Activated CD8-positive, alpha-beta T cell treated with anti-CD3 and anti-CD28 coated beads for 36 hours (primary cell): Measurements from ENCODE around the gene SCGB2B2. TPM values are rescaled to one million over a fixed set of nuclear protein-coding genes. Genes with fewer than 3 reads are reported as not detected.
A peak's percentile ranks its signal among the peaks of the same experiment; 100 is the strongest.
"Not testable (repeated sequence)": the region's sequence is repeated elsewhere in the genome, so short reads cannot be mapped to it uniquely, and the experiment has no call there.

ENCODE experiments used
- ATAC-seq: fragments of 200-7000 bp; cut with Tn5 transposase; one replicate; pipeline ENCODE4 v1.10.0; 2021; ENCODE audit warnings: mild to moderate bottlenecking, moderate library complexity
- CTCF ChIA-PET: fragments of 350-600 bp; sonication (Branson Sonifier 250); formaldehyde crosslinking; loops from one replicate; lab custom pipeline; 2021; ENCODE audit warnings: antibody characterized with exemption; lab: Charles Lee
- POLR2A ChIA-PET: fragments of 350-600 bp; sonication (Branson Sonifier 250); formaldehyde crosslinking; loops from one replicate; lab custom pipeline; 2021; ENCODE audit warnings: antibody characterized with exemption; lab: Charles Lee
- DNase-seq: peaks from one replicate; pipeline ENCODE4 v3.0.0-alpha.2; 2020
- H3K27ac Mint-ChIP-seq: one replicate; pipeline ENCODE4 v1.8.0; 2021; ENCODE audit warnings: mild to moderate bottlenecking, mixed read lengths
- H3K27me3 Mint-ChIP-seq: one replicate; pipeline ENCODE4 v1.8.0; 2021; ENCODE audit warnings: mixed read lengths
- H3K36me3 Mint-ChIP-seq: one replicate; pipeline ENCODE4 v1.8.0; 2021; ENCODE audit warnings: low read depth, mixed read lengths
- H3K4me1 Mint-ChIP-seq: one replicate; pipeline ENCODE4 v1.8.0; 2021; ENCODE audit warnings: low read depth, mixed read lengths
- H3K4me3 Mint-ChIP-seq: one replicate; pipeline ENCODE4 v1.8.0; 2021; ENCODE audit warnings: mild to moderate bottlenecking, moderate library complexity, mixed read lengths
- H3K9me3 Mint-ChIP-seq: one replicate; pipeline ENCODE4 v1.8.0; 2021; ENCODE audit warnings: mixed read lengths
- intact Hi-C: fragments of 100-400 bp; cut with micrococcal nuclease; formaldehyde crosslinking; loops from one replicate; pipeline ENCODE4 v1.10.0; 2022
- total RNA-seq, 2 experiments: library from RNA; stranded (reverse); gene quantifications; one replicate each; pipeline ENCODE4 v1.2.3, GENCODE V29; 2021
- TF ChIP-seq, protein P1 (sequence below): fragments of 200-600 bp; IDR thresholded peaks from one replicate; pipeline ENCODE4 v1.8.0; 2022; ENCODE audit warnings: antibody characterized with exemption, mild to moderate bottlenecking

Gene SCGB2B2
- total RNA-seq, 2 experiments from 2014 or later = 0.25 to 0.47 TPM

DNA sequence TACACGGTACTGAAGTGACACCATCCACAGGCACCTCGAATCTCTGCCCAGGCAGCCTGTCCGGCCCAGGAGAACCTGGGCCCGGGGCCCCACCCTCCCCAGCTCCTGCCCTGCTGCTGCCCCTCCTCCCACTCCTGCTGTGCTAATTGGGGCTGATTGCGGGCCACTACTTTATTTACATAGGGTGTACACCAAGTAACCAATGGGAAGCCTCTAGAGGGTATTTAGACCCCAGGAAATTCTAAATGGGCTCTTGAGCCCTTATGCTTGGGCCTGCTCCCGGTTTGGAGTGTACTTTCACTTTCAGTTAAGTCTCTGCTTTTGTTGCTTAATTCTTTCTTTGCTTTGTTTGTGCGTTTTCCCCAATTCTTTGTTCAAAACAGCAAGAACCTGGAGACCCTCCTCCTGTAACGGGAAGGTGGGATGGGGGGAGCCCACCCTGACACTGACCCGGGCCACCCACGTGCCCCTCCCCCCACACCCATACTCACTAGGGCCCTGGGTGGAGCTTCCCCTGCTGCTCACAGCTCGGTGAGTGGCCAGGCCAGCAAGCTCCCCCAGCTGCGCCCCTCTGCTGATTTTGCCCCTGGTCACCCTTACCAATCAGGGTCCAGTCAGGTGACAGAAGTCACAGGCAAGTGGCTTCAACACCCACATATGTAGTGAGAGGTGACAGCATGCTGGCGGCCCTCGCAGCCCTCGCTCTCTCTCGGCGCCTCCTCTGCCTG, 9.4 kb downstream of the SCGB2B2 start:
- TF ChIP-seq, protein P1, sequence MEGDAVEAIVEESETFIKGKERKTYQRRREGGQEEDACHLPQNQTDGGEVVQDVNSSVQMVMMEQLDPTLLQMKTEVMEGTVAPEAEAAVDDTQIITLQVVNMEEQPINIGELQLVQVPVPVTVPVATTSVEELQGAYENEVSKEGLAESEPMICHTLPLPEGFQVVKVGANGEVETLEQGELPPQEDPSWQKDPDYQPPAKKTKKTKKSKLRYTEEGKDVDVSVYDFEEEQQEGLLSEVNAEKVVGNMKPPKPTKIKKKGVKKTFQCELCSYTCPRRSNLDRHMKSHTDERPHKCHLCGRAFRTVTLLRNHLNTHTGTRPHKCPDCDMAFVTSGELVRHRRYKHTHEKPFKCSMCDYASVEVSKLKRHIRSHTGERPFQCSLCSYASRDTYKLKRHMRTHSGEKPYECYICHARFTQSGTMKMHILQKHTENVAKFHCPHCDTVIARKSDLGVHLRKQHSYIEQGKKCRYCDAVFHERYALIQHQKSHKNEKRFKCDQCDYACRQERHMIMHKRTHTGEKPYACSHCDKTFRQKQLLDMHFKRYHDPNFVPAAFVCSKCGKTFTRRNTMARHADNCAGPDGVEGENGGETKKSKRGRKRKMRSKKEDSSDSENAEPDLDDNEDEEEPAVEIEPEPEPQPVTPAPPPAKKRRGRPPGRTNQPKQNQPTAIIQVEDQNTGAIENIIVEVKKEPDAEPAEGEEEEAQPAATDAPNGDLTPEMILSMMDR = no peak
- no peak for DNase-seq
- Mint-ChIP-seq H3K4me3 (peak overlapping the region; percentile 43), H3K36me3 (no peaks in the 10 kb centered on the region), H3K4me1 (peaks cover 21% of the 10 kb centered on the region), H3K9me3 (no peaks in the 10 kb centered on the region), H3K27ac (peak overlapping the region; percentile 55), H3K27me3 (no peaks in the 10 kb centered on the region)
- POLR2A ChIA-PET = interaction anchor here (0.7 to 3.7 kb wide), 2 partner anchors 10 kb away, joined by 3 to 11 read pairs; partner anchors contain the start of genes SCGB2B2 and ZNF302
- no peak for ATAC-seq
- intact Hi-C loops = no loop called here
- CTCF ChIA-PET = interaction anchor here (1.0 kb wide), 1 partner anchor 28 kb away, joined by 5 read pairs; no protein-coding TSS in a partner anchor

DNA sequence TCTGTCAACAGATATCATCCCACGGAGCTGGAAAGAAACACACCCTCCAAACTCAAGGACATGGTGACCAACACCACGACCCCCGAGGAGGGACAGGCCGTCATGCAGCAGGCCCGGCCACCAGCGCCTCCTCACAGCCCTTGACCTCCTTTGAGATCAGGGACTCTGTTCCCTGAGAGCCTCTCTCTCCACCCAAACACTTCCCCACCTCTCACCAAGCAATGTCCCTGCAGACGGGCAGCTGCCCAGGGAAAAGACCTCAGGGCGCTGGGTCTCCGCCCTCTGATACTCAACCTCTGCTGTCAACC, 10.0 kb downstream of the SCGB2B2 start:
- no peak for DNase-seq
- Mint-ChIP-seq H3K27me3 (no peaks in the 10 kb centered on the region), H3K4me1 (peaks cover 21% of the 10 kb centered on the region), H3K36me3 (no peaks in the 10 kb centered on the region), H3K4me3 (no peak overlapping the region), H3K27ac (peak overlapping the region; percentile 76), H3K9me3 (no peaks in the 10 kb centered on the region)
- CTCF ChIA-PET = interaction anchor here (1.0 kb wide), 1 partner anchor 27 kb away, joined by 5 read pairs; no protein-coding TSS in a partner anchor
- TF ChIP-seq, protein P1 = no peak
- intact Hi-C loops = no loop called here
- ATAC-seq = no peak
- POLR2A ChIA-PET = interaction anchor here (3.7 kb wide), 1 partner anchor 11 kb away, joined by 11 read pairs; the partner anchor contains the start of genes SCGB2B2 and ZNF302

DNA sequence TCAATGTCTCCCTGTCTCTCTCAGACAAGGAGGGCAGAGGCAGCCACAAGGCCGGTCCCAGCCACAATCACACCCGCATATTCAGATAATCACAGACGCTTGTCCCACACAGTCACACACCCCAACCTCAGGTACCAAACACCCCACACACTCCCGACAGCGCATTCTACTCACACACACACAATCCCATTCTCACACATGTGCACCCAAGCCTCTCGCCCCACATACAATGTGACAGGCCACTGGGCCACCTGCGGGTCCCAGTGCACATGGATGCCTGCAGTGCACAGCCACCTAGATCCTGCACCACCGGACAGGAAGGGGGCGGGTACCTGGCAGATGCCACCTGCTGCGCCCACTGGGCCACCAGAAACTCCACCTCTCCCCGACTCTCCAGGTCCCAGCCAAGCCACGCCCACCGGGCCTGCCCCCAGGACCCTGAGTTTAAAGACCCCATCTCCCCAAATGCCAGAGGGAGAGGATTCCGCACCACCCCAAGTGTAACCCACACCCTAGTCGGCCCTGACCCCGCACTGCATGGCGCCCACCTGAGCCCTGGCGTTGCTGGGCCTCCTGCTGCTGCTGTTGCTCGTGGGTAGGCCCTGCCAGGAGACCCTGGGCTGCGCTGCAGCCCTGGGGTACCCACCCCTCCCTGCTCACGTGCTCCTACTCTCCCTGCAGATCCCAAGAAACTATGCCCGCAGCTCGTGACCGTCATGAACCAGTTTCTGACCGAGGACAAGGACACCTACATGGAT, 10.6 kb downstream of the SCGB2B2 start:
- CTCF ChIA-PET = interaction anchor here (1.0 kb wide), 1 partner anchor 27 kb away, joined by 5 read pairs; no protein-coding TSS in a partner anchor
- H3K4me3 Mint-ChIP-seq = no peak overlapping the region

DNA sequence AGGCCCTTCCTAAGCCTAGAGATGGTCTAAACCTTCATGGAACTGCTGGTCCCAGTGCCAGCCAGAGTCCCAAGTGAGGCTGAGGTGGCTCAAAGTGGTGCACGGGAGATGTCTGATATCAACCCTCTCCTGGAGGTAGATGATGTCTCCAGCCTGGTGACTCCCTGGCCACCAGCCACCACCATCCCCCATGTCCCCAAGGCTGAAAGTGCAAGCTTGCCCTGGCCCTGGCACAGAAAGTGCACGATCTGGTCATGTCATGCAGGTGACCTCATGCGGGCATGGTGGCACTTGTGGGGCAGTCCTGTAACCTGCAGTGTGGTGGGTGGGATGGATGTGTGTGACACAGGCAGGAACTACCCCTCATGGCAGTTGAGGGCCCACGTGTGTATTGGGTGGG, 11.7 kb downstream of the SCGB2B2 start:
- H3K27ac Mint-ChIP-seq, H3K9me3 Mint-ChIP-seq, CTCF ChIA-PET, ATAC-seq, H3K36me3 Mint-ChIP-seq, H3K4me3 Mint-ChIP-seq, intact Hi-C loops, DNase-seq, H3K27me3 Mint-ChIP-seq: not testable (repeated sequence)
- POLR2A ChIA-PET = interaction anchor here (3.7 kb wide), 1 partner anchor 12 kb away, joined by 11 read pairs; the partner anchor contains the start of genes SCGB2B2 and ZNF302
- H3K4me1 Mint-ChIP-seq = peaks cover 21% of the 10 kb centered on the region

More for the DNA sequence above, 10.6 kb downstream of the SCGB2B2 start:
- POLR2A ChIA-PET = interaction anchor here (3.7 kb wide), 1 partner anchor 11 kb away, joined by 11 read pairs; the partner anchor contains the start of genes SCGB2B2 and ZNF302
- ATAC-seq (no peak), DNase-seq (no peak)
- intact Hi-C loops = no loop called here
- Mint-ChIP-seq H3K27me3 (no peaks in the 10 kb centered on the region), H3K27ac (no peak overlapping the region), H3K36me3 (no peaks in the 10 kb centered on the region), H3K9me3 (no peaks in the 10 kb centered on the region), H3K4me1 (peaks cover 21% of the 10 kb centered on the region)
- TF ChIP-seq, protein P1 = no peak

DNA sequence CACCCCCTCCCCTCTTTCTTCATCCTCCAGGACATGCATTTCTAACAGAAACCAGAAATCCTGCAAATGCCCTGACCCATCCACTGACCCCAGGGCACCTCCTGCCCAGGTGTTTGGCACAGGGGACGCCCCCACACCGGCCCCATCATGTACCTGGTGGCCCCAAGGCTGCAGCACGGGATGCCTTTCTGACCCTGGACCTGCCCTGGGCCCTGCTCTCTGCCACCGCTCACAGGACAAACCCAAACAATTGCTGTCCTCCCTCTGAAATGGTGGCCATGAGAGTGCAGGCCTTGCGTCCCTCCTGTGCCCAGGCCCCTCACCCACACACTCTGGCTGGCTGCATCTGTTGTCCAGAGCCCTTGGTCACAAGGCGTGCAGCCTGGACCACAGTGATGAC, 12.1 kb downstream of the SCGB2B2 start:
- Mint-ChIP-seq H3K27me3 (no peaks in the 10 kb centered on the region), H3K4me3 (no peak overlapping the region), H3K27ac (no peak overlapping the region), H3K4me1 (peaks cover 21% of the 10 kb centered on the region), H3K36me3 (no peaks in the 10 kb centered on the region), H3K9me3 (no peaks in the 10 kb centered on the region)
- CTCF ChIA-PET = no interaction called here
- TF ChIP-seq, protein P1 = no peak
- no peak for DNase-seq
- intact Hi-C loops = no loop called here
- ATAC-seq = no peak
- POLR2A ChIA-PET = interaction anchor here (3.7 kb wide), 1 partner anchor 13 kb away, joined by 11 read pairs; the partner anchor contains the start of genes SCGB2B2 and ZNF302
